ENCODE data around the gene MESD. TPM values are rescaled to one million over a fixed set of nuclear protein-coding genes. Genes with fewer than 3 reads are reported as not detected.
A peak's percentile ranks its signal among the peaks of the same experiment; 100 is the strongest.

The MESD gene
- total and polyA plus RNA-seq, 9 of the 15 experiments (the other 6 are each of a cell fraction or from before 2014, with no cell fraction given), result 11.3 to 39.7 (median 22.8) TPM

GRCh38 chr15:81029414-81030300, 40.0 kb upstream of the MESD start (continued):
- TF ChIP-seq ZNF121 (CRISPR knock-in tag; conservative IDR thresholded peaks at IDR 0.05) (no peak), ZBTB7A (IDR thresholded peaks at IDR 0.05; ENCODE audit: borderline replicate concordance, control insufficient read depth, low read depth, low read length) (no peak), ZNF507 (tag; conservative IDR thresholded peaks at IDR 0.05) (no peak), GMEB1 (CRISPR knock-in tag; IDR thresholded peaks at IDR 0.05) (no peak), ZNF316 (IDR thresholded peaks at IDR 0.05) (peak; percentile 99), NFE2L1 (tag; IDR thresholded peaks at IDR 0.05; ENCODE audit: borderline replicate concordance, low read depth) (peak; percentile 71; the same call in 1 of the 2 replicates), KDM1A (IDR thresholded peaks at IDR 0.05) (peak in 1 of 2 experiments; percentile 12; a peak in 1 of 4 replicates), CHD2 (IDR thresholded peaks at IDR 0.05; ENCODE audit: low read depth, low read length) (no peak), ZSCAN29 (IDR thresholded peaks at IDR 0.05) (no peak), SAP30 (IDR thresholded peaks at IDR 0.05; ENCODE audit: borderline replicate concordance, insufficient read depth, low read depth, low read length, poor library complexity, severe bottlenecking) (no peak), MAFG (tag; conservative IDR thresholded peaks at IDR 0.05) (peak; percentile 94), NBN (IDR thresholded peaks at IDR 0.05; ENCODE audit: low read depth) (no peak), PML (IDR thresholded peaks at IDR 0.05; ENCODE audit: low read length) (no peak), ZNF384 (IDR thresholded peaks at IDR 0.05; ENCODE audit: low read depth, low read length) (no peak), BCLAF1 (IDR thresholded peaks at IDR 0.05; ENCODE audit: borderline replicate concordance in 1 of 2, control insufficient read depth in 1 of 2, low read depth in 2 of 2, low read length in 1 of 2) (no peak), CTBP1 (IDR thresholded peaks at IDR 0.05; ENCODE audit: borderline replicate concordance) (no peak), HCFC1 (IDR thresholded peaks at IDR 0.05; ENCODE audit: low read depth, low read length) (no peak), KLF1 (tag; IDR thresholded peaks at IDR 0.05) (no peak), KAT8 (IDR thresholded peaks at IDR 0.05; ENCODE audit: low read depth) (no peak), PRPF4 (IDR thresholded peaks at IDR 0.05; ENCODE audit: insufficient read depth, low read depth, low read length, poor library complexity, severe bottlenecking) (no peak), ZKSCAN8 (CRISPR knock-in tag; IDR thresholded peaks at IDR 0.05) (no peak), CBFB (CRISPR knock-in tag; IDR thresholded peaks at IDR 0.05) (no peak), FUS (optimal IDR thresholded peaks at IDR 0.05; ENCODE audit: low read depth, low read length) (no peak), ZEB2 (IDR thresholded peaks at IDR 0.05) (no peak), BRD4 (IDR thresholded peaks at IDR 0.05) (no peak), MEF2D (tag; conservative IDR thresholded peaks at IDR 0.05; ENCODE audit: low read depth) (no peak)
